ENCODE results near the gene SEMA5A. TPM values are rescaled to one million over a fixed set of nuclear protein-coding genes. Genes with fewer than 3 reads are reported as not detected.

SEMA5A gene
- total RNA-seq, 1 donor from 2014 or later, result 38.9 TPM

DNA sequence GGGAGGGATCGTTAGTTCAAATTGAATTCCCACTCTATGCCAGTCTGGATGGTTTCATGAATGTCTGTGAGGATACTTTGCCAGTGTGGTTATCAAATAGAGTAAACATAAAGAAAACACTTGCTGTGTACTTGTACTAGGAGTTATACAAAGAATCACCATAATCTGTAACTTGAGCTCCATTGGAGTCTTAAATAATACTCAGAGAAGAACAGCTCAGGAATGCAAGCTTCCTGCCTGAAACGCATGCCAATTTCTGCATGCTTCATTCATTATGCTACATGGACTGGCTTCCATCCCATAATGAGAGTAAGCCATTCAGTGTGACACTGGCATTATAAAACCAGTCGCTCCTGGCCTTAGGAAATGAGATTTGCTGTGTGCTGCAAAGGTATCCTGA is 351.4 kb downstream of the SEMA5A start:
- Histone ChIP-seq H3K27me3 (no peaks in the 10 kb centered on the region), H3K4me1 (no peaks in the 10 kb centered on the region), H3K27ac (no peak overlapping the region), H3K36me3 (no peaks in the 10 kb centered on the region), H3K4me3 (no peak overlapping the region), H3K9me3 (no peaks in the 10 kb centered on the region)
- intact Hi-C loops (cut with DNase I), result no loop called here
- no peak for DNase-seq
- TF ChIP-seq, protein P1, sequence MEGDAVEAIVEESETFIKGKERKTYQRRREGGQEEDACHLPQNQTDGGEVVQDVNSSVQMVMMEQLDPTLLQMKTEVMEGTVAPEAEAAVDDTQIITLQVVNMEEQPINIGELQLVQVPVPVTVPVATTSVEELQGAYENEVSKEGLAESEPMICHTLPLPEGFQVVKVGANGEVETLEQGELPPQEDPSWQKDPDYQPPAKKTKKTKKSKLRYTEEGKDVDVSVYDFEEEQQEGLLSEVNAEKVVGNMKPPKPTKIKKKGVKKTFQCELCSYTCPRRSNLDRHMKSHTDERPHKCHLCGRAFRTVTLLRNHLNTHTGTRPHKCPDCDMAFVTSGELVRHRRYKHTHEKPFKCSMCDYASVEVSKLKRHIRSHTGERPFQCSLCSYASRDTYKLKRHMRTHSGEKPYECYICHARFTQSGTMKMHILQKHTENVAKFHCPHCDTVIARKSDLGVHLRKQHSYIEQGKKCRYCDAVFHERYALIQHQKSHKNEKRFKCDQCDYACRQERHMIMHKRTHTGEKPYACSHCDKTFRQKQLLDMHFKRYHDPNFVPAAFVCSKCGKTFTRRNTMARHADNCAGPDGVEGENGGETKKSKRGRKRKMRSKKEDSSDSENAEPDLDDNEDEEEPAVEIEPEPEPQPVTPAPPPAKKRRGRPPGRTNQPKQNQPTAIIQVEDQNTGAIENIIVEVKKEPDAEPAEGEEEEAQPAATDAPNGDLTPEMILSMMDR (IDR thresholded peaks at IDR 0.05), result no peak
- peak; percentile 51 for ATAC-seq

DNA sequence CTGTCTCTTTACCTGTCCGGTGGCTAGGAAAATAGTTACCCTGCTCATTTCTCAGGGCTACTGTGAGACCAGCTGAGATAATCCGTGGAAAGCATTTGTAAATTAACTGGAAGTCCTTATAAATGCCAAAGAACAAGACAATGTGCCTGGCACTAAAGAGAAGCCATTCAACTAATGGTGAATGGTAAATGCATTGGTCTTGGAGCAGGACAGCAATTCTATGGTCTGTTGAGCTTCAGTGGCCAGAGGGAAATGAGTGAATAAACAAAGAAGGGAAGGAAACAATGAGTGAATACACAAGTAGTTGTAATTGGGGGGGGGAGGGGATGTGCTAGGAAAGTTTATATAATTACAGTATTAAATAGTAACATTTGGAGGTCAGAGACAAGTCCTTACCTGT is 353.6 kb downstream of the SEMA5A start:
- TF ChIP-seq, protein P1 (IDR thresholded peaks at IDR 0.05), result no peak
- H3K4me1 ChIP-seq, result no peaks in the 10 kb centered on the region
- no peak overlapping the region for H3K27ac ChIP-seq
- ATAC-seq (no peak), DNase-seq (no peak)
- H3K9me3 ChIP-seq, result no peaks in the 10 kb centered on the region
- no peaks in the 10 kb centered on the region for H3K36me3 ChIP-seq
- intact Hi-C loops (cut with DNase I), result no loop called here
- H3K4me3 ChIP-seq, result no peak overlapping the region
- no peaks in the 10 kb centered on the region for H3K27me3 ChIP-seq

DNA sequence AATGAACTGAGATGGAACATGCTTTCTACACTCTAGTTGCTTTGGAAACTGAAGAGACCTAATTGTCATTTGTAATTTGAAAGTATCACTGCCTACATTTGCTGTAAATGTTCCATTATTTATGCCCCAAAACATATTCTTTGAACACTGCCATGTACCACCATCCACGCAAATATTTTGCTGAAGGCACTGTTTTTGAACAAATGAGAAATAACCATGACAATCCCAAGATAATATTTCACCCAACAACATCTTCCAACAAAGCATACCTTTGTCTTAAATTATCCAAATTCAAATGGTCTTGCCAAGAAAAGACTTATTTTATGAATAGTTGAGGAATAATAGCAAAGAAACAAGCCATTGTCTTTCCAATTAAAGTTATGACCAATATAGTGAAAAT is 356.2 kb downstream of the SEMA5A start:
- DNase-seq (no peak), ATAC-seq (no peak)
- H3K36me3 ChIP-seq, result no peaks in the 10 kb centered on the region
- intact Hi-C loops (cut with DNase I), result no loop called here
- H3K27ac ChIP-seq, result no peak overlapping the region
- H3K4me1 ChIP-seq, result no peaks in the 10 kb centered on the region
- no peaks in the 10 kb centered on the region for H3K27me3 ChIP-seq
- no peaks in the 10 kb centered on the region for H3K9me3 ChIP-seq
- H3K4me3 ChIP-seq, result no peak overlapping the region
- TF ChIP-seq, protein P1 (IDR thresholded peaks at IDR 0.05), result no peak

DNA sequence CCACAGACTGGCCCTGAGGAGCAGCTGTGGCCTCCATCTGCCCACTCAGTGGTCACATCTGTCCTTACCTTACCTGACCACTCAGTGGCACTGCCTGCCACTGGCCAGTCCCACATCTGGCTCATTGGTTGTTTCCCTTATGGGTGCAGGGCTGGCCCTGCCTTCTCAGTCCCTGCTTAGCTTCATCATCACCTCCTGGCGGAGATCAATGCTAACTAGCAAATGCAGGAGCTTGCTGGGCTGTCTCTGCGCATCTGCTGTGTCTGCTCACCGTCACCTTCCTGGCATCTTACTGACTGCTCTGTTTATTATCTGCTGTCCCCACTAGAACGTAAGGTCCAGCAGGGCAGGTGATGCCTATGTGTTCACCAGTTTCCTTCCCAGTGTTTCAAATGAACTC is 356.9 kb downstream of the SEMA5A start:
- TF ChIP-seq, protein P1 (IDR thresholded peaks at IDR 0.05), result no peak
- ATAC-seq (peak; percentile 48), DNase-seq (no peak)
- Histone ChIP-seq H3K27ac (no peak overlapping the region), H3K36me3 (no peaks in the 10 kb centered on the region), H3K4me1 (no peaks in the 10 kb centered on the region), H3K27me3 (no peaks in the 10 kb centered on the region), H3K4me3 (no peak overlapping the region), H3K9me3 (no peaks in the 10 kb centered on the region)
- intact Hi-C loops (cut with DNase I), result no loop called here

DNA sequence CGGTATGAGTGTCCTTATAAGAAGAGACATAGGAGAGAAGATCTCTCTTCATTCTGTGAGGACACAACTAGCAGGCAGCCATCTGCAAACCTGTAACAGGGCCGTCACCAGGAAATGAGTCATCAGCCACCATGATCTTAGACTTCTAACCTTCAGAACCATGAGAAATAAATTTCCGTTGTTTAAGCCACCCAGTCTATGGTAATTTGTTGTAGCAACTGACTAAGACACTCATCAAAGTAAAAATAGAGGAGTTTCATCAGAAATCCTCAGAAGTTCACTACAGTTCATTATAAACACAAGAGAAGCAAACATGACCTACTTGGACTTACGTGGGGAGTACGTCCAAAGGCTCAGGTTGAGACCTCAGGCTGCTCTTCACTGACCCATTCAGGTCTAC is 357.7 kb downstream of the SEMA5A start:
- ATAC-seq, result no peak

More for the DNA sequence above, 357.7 kb downstream of the SEMA5A start:
- no peaks in the 10 kb centered on the region for H3K36me3 ChIP-seq
- intact Hi-C loops (cut with DNase I), result no loop called here
- H3K4me1 ChIP-seq, result no peaks in the 10 kb centered on the region
- H3K4me3 ChIP-seq, result no peak overlapping the region
- no peak for DNase-seq
- H3K9me3 ChIP-seq, result no peaks in the 10 kb centered on the region
- H3K27me3 ChIP-seq, result no peaks in the 10 kb centered on the region
- TF ChIP-seq, protein P1 (IDR thresholded peaks at IDR 0.05), result no peak
- H3K27ac ChIP-seq, result no peak overlapping the region
